Measurements from ENCODE around the gene PEAK1. TPM values are rescaled to one million over a fixed set of nuclear protein-coding genes. Genes with fewer than 3 reads are reported as not detected.

PEAK1 gene
- total RNA-seq, 2 experiments from 2014 or later = 9.2 to 11.0 TPM

GRCh38 chr15:77327168-77327567, 92.7 kb downstream of the PEAK1 start:
- Mint-ChIP-seq H3K27ac (no peak overlapping the region), H3K4me3 (no peak overlapping the region), H3K27me3 (no peaks in the 10 kb centered on the region), H3K36me3 (ENCODE audit: low read depth) (no peaks in the 10 kb centered on the region), H3K4me1 (ENCODE audit: low read depth) (no peaks in the 10 kb centered on the region), H3K9me3 (no peaks in the 10 kb centered on the region)
- Histone ChIP-seq H3K27me3 (ENCODE audit: control insufficient read depth in 1 of 2, insufficient read depth in 2 of 2, low read length in 2 of 2) (no peaks in the 10 kb centered on the region), H3K36me3 (ENCODE audit: insufficient read depth, low read length) (no peaks in the 10 kb centered on the region), H3K4me3 (ENCODE audit: low read length) (no peak overlapping the region), H3K9me3 (ENCODE audit: control insufficient read depth in 1 of 2, insufficient read depth in 1 of 2, low read length in 2 of 2) (peaks cover 0 to 3% of the 10 kb centered on the region in 2 experiments), H3K4me1 (ENCODE audit: insufficient read depth, low read length) (no peaks in the 10 kb centered on the region), H3K27ac (ENCODE audit: low read depth in 1 of 2, low read length in 2 of 2) (no peak overlapping the region)
- POLR2A ChIA-PET = no interaction called here
- DNase-seq (no peak), ATAC-seq (ENCODE audit: poor library complexity) (no peak)
- TF ChIP-seq CTCF (IDR thresholded peaks at IDR 0.05) = no peak
- intact Hi-C loops (cut with DNase I, micrococcal nuclease) = no loop called here
- CTCF ChIA-PET = interaction anchor here (1.2 kb wide), 1 partner anchor 11 kb away, joined by 4 read pairs; no protein-coding TSS in a partner anchor

- no peak for TF ChIP-seq CTCF (IDR thresholded peaks at IDR 0.05)
- H3K9me3 ChIP-seq (ENCODE audit: control insufficient read depth in 1 of 2, insufficient read depth in 1 of 2, low read length in 2 of 2) = peaks cover 0 to 3% of the 10 kb centered on the region in 2 experiments
- intact Hi-C loops (cut with DNase I, micrococcal nuclease) = no loop called here
- H3K4me1 ChIP-seq (ENCODE audit: insufficient read depth, low read length) = no peaks in the 10 kb centered on the region
- no peaks in the 10 kb centered on the region for H3K27me3 Mint-ChIP-seq
- ATAC-seq (ENCODE audit: poor library complexity) (no peak), DNase-seq (no peak)
- H3K27ac Mint-ChIP-seq = no peak overlapping the region
- no peaks in the 10 kb centered on the region for H3K9me3 Mint-ChIP-seq
- ChIA-PET CTCF (no interaction called here), POLR2A (no interaction called here)
- no peaks in the 10 kb centered on the region for H3K27me3 ChIP-seq (ENCODE audit: control insufficient read depth in 1 of 2, insufficient read depth in 2 of 2, low read length in 2 of 2)
- H3K4me3 ChIP-seq (ENCODE audit: low read length) = no peak overlapping the region
- no peak overlapping the region for H3K4me3 Mint-ChIP-seq
- H3K27ac ChIP-seq (ENCODE audit: low read depth in 1 of 2, low read length in 2 of 2) = no peak overlapping the region
- H3K4me1 Mint-ChIP-seq (ENCODE audit: low read depth) = no peaks in the 10 kb centered on the region
- peaks cover 3% of the 10 kb centered on the region for H3K36me3 Mint-ChIP-seq (ENCODE audit: low read depth)
- H3K36me3 ChIP-seq (ENCODE audit: insufficient read depth, low read length) = no peaks in the 10 kb centered on the region
Measured at GRCh38 chr15:77326366-77326765, 93.5 kb downstream of the PEAK1 start.

- POLR2A ChIA-PET = no interaction called here
- no peak overlapping the region for H3K4me3 Mint-ChIP-seq
- H3K27me3 ChIP-seq (ENCODE audit: control insufficient read depth in 1 of 2, insufficient read depth in 2 of 2, low read length in 2 of 2) = no peaks in the 10 kb centered on the region
- DNase-seq (no peak), ATAC-seq (ENCODE audit: poor library complexity) (no peak)
- intact Hi-C loops (cut with DNase I, micrococcal nuclease) = no loop called here
- no peak for TF ChIP-seq CTCF (IDR thresholded peaks at IDR 0.05)
- no peaks in the 10 kb centered on the region for H3K36me3 Mint-ChIP-seq (ENCODE audit: low read depth)
- no peak overlapping the region for H3K27ac Mint-ChIP-seq
- H3K36me3 ChIP-seq (ENCODE audit: insufficient read depth, low read length) = no peaks in the 10 kb centered on the region
- no peaks in the 10 kb centered on the region for H3K9me3 ChIP-seq (ENCODE audit: control insufficient read depth in 1 of 2, insufficient read depth in 1 of 2, low read length in 2 of 2)
- CTCF ChIA-PET = no interaction called here
- peaks cover 15% of the 10 kb centered on the region for H3K4me1 Mint-ChIP-seq (ENCODE audit: low read depth)
- H3K27ac ChIP-seq (ENCODE audit: low read depth in 1 of 2, low read length in 2 of 2) = no peak overlapping the region
- H3K27me3 Mint-ChIP-seq = no peaks in the 10 kb centered on the region
- H3K4me1 ChIP-seq (ENCODE audit: insufficient read depth, low read length) = no peaks in the 10 kb centered on the region
- no peak overlapping the region for H3K4me3 ChIP-seq (ENCODE audit: low read length)
- no peaks in the 10 kb centered on the region for H3K9me3 Mint-ChIP-seq
Measured at GRCh38 chr15:77312523-77312922, 107.4 kb downstream of the PEAK1 start.

Data from CD4-positive, alpha-beta T cell (primary cell).